Choroid plexus epithelial cell (primary cell): ENCODE measurements around the gene GCNT2.
A peak's percentile ranks its signal among the peaks of the same experiment; 100 is the strongest.

ENCODE experiments used
- DNase-seq: peaks from one replicate; pipeline ENCODE4 v3.0.0-alpha.2; 2010; ENCODE audit warnings: low read depth
- H3K4me3 ChIP-seq: 2 replicates; pipeline ENCODE4 v1.5.1; 2011; ENCODE audit warnings: low read depth, mild to moderate bottlenecking, control low read depth, low read length, moderate library complexity
- CTCF ChIP-seq: conservative IDR thresholded peaks from 2 replicates; pipeline ENCODE4 v1.5.1; 2011; ENCODE audit warnings: low read depth, mild to moderate bottlenecking, control low read depth, inconsistent platforms, low read length, moderate library complexity

The GCNT2 gene

GRCh38 chr6:10545482-10545881, 24.3 kb downstream of the GCNT2 start:
- no peak for TF ChIP-seq CTCF
- peak; percentile 11 for DNase-seq

GRCh38 chr6:10547809-10548208, 26.7 kb downstream of the GCNT2 start:
- no peak overlapping the region for H3K4me3 ChIP-seq
- no peak for DNase-seq
- no peak for TF ChIP-seq CTCF

More at GRCh38 chr6:10545482-10545881, 24.3 kb downstream of the GCNT2 start:
- no peak overlapping the region for H3K4me3 ChIP-seq

GRCh38 chr6:10550764-10551163, 29.6 kb downstream of the GCNT2 start:
- TF ChIP-seq CTCF: no peak
- DNase-seq: no peak
- H3K4me3 ChIP-seq: no peak overlapping the region

- no peak for TF ChIP-seq CTCF
These were observed 31.2 kb downstream of the GCNT2 start for GRCh38 chr6:10552270-10552810.

GRCh38 chr6:10553871-10554270, 32.7 kb downstream of the GCNT2 start:
- no peak for TF ChIP-seq CTCF
- DNase-seq: no peak

More at GRCh38 chr6:10552270-10552810, 31.2 kb downstream of the GCNT2 start:
- no peak for DNase-seq
- H3K4me3 ChIP-seq: no peak overlapping the region

GRCh38 chr6:10554826-10555225, 33.7 kb downstream of the GCNT2 start:
- no peak overlapping the region for H3K4me3 ChIP-seq
- DNase-seq: no peak
- TF ChIP-seq CTCF: no peak

More at GRCh38 chr6:10553871-10554270, 32.7 kb downstream of the GCNT2 start:
- H3K4me3 ChIP-seq: no peak overlapping the region

GRCh38 chr6:10555625-10556309, 34.6 kb downstream of the GCNT2 start:
- DNase-seq: peak; percentile 26
- no peak for TF ChIP-seq CTCF
- peak overlapping the region; percentile 43 for H3K4me3 ChIP-seq
